Sigmoid colon (tissue), 7 donors: ENCODE results near the gene MICAL2. TPM values are rescaled to one million over a fixed set of nuclear protein-coding genes. Genes with fewer than 3 reads are reported as not detected.

Source experiments
- DNase-seq: peaks from one replicate; pipeline ENCODE4 v3.0.0-alpha.2; 2019
- H3K27ac ChIP-seq, 4 donors: fragments of 200-600 bp; sonication (generic); one replicate each; pipeline ENCODE4 v1.5.1; 2016 to 2019; ENCODE audit warnings: mild to moderate bottlenecking in 1 of 4
- H3K27me3 ChIP-seq, 3 donors: fragments of 200-600 bp; sonication (generic); one replicate each; pipeline ENCODE4 v1.5.1; 2019; ENCODE audit warnings: mild to moderate bottlenecking in 1 of 3
- H3K36me3 ChIP-seq, 4 donors: fragments of 200-600 bp; sonication (generic); one replicate each; pipeline ENCODE4 v1.5.1; 2016 to 2019
- H3K4me1 ChIP-seq, 4 donors: fragments of 200-600 bp; sonication (generic); one replicate each; pipeline ENCODE4 v1.5.1; 2017 to 2019
- H3K4me3 ChIP-seq, 4 donors: fragments of 200-600 bp; sonication (generic); one replicate each; pipeline ENCODE4 v1.5.1; 2017 to 2019; ENCODE audit warnings: mild to moderate bottlenecking in 2 of 4, moderate library complexity in 1 of 4
- H3K9me3 ChIP-seq, 4 donors: fragments of 200-600 bp in 3 of 4; sonication (generic) in 3 of 4; one replicate each; pipeline versions ENCODE4 v1.5.1 to v1.6.1; 2013 to 2019
- EP300 ChIP-seq, 4 donors: sonication (generic); formaldehyde crosslinking; IDR thresholded peaks; one replicate each; pipeline ENCODE4 v1.6.1; 2017; ENCODE audit warnings: antibody characterized with exemption in 4 of 4
- POLR2A ChIP-seq, 2 donors: fragments of 450-650 bp; IDR thresholded peaks; one replicate each; pipeline ENCODE4 v1.6.1; 2016; ENCODE audit warnings: antibody characterized with exemption in 2 of 2, mild to moderate bottlenecking in 2 of 2, moderate library complexity in 2 of 2
- POLR2AphosphoS5 ChIP-seq, 4 donors: sonication (generic); formaldehyde crosslinking; IDR thresholded peaks; one replicate each; pipeline ENCODE4 v1.6.1; 2017; ENCODE audit warnings: antibody characterized with exemption in 4 of 4
- WGBS, 2 donors: extraction: QIAGEN DNeasy Blood & Tissue Kit; methylation state at CpG; one replicate each; pipeline ENCODE4 v1.1.7; 2013; 5-methylcytosine and 5-hydroxymethylcytosine counted together
- intact Hi-C: fragments of 100-400 bp; cut with DNase I; formaldehyde crosslinking; loops from one replicate; pipeline ENCODE4 v1.15.1; 2023
- polyA plus RNA-seq, 3 donors: library from polyadenylated mRNA; stranded (reverse); fragments of 200-250 nt; gene quantifications; one replicate each; pipeline ENCODE4 v1.2.3, GENCODE V29; 2013
- total RNA-seq, 4 donors: library from RNA; depleted of rRNA; stranded (reverse); fragments of >200 nt; gene quantifications; one replicate each; pipeline ENCODE4 v1.1.0, GENCODE V29; 2016
- TF ChIP-seq, protein P1 (sequence below), 4 experiments: fragments of 450-650 bp in 3 of 4; fragments of 200-600 bp in 1 of 4; IDR thresholded peaks; one replicate each; pipeline ENCODE4 v1.5.1; 2016 to 2019; ENCODE audit warnings: antibody characterized with exemption in 4 of 4, mild to moderate bottlenecking in 3 of 4, moderate library complexity in 2 of 4
- donor health status: healthy with polysubstance abuse.
- donor health status: Bipolar disorder and iron deficiency.
- donor health status: healthy.

MICAL2 gene
- total and polyA plus RNA-seq, 7 donors = 36.6 to 145 (median 115) TPM

DNA sequence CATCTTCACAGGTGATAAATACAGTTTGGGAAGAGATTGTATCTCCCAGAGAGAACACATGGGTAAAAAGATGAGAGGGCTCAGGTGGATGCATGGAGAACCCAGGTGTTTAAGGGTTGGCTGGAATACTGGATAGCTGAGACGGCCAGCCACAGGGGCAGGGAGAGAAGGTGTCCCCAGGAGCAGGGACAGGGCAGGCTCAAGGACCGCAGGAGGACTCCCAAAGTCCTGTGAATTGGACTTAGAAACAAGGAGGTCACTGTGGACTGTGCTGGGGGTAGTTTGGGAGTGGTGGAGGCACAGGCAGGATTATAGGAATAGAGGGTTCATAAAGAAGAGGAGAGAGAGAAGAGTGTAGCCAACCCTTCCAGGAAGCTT is 163.2 kb downstream of the MICAL2 start:
- WGBS, 2 donors = 93 to 94% methylated on average over 2 of the region's 2 CpGs
- no peak overlapping the region for H3K27ac ChIP-seq
- peaks cover 0 to 24% (median 20%) of the 10 kb centered on the region in 4 donors for H3K4me1 ChIP-seq
- intact Hi-C loops = no loop called here
- H3K36me3 ChIP-seq = no peaks in the 10 kb centered on the region
- H3K4me3 ChIP-seq = no peak overlapping the region
- TF ChIP-seq POLR2AphosphoS5 (IDR thresholded peaks at IDR 0.05) = no peak
- TF ChIP-seq EP300 (IDR thresholded peaks at IDR 0.05) = no peak
- no peak for TF ChIP-seq POLR2A (IDR thresholded peaks at IDR 0.05)
- TF ChIP-seq, protein P1, sequence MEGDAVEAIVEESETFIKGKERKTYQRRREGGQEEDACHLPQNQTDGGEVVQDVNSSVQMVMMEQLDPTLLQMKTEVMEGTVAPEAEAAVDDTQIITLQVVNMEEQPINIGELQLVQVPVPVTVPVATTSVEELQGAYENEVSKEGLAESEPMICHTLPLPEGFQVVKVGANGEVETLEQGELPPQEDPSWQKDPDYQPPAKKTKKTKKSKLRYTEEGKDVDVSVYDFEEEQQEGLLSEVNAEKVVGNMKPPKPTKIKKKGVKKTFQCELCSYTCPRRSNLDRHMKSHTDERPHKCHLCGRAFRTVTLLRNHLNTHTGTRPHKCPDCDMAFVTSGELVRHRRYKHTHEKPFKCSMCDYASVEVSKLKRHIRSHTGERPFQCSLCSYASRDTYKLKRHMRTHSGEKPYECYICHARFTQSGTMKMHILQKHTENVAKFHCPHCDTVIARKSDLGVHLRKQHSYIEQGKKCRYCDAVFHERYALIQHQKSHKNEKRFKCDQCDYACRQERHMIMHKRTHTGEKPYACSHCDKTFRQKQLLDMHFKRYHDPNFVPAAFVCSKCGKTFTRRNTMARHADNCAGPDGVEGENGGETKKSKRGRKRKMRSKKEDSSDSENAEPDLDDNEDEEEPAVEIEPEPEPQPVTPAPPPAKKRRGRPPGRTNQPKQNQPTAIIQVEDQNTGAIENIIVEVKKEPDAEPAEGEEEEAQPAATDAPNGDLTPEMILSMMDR (IDR thresholded peaks at IDR 0.05) = no peak
- peak; percentile 6 for DNase-seq
- no peaks in the 10 kb centered on the region for H3K9me3 ChIP-seq
- no peaks in the 10 kb centered on the region for H3K27me3 ChIP-seq

DNA sequence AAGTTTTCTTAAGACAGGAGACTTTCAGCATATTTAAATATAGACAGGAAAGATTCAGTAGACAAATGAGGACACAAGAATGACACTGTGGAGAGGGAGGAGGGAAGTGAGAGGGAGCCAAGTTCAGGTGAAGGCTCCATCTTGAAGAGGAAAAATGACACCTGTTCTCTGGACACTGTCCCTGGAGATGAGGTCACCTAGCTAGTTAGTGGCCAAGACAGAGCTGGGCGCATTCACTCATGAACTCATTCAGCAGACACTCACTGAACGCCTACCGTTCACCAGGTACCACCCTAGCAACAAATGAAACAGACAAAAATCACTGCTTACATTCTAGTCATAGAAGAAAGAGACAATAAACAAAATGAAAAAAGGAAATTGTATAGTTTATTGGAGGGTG is 163.7 kb downstream of the MICAL2 start:
- peak; percentile 21 for DNase-seq
- intact Hi-C loops = no loop called here
- WGBS, 2 donors = 92 to 93% methylated on average over 3 of the region's 3 CpGs

DNA sequence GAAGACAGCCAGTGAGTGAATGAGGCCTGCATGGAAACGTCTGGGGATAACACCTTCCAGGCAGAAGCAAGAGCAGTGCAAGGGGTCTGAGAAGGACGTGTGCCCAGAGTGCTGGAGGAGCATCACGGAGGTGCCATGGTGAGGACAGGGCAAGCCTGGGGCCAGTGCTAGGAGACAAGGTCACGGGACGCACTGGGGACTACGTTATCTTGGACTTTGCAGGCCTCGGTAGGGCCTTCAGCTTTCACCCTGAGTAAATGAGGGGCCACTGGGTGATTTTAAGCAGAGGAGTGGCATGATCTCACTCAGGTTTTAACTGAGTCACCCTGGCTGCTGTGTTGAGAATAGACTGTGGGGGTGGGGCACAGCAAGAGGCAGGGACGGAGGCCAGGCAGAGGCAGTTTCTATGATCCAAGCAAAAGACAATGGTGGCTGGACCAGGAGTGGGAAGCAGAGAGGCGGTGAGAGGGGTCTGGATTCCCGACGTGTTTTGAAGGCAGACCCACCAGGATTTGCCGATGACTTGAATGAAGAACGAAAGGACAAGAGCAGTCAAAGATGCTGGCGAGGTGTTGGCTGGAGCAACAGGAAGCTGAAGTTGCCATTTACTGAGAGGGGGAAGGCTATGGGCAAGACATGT is 164.3 kb downstream of the MICAL2 start:
- 94 to 96% methylated on average over 14 of the region's 14 CpGs for WGBS, 2 donors
- no peaks in the 10 kb centered on the region for H3K27me3 ChIP-seq
- H3K27ac ChIP-seq = no peak overlapping the region
- no peak overlapping the region for H3K4me3 ChIP-seq
- no peaks in the 10 kb centered on the region for H3K36me3 ChIP-seq
- H3K9me3 ChIP-seq = no peaks in the 10 kb centered on the region
- H3K4me1 ChIP-seq = peaks cover 0 to 14% (median 9%) of the 10 kb centered on the region in 4 donors
- intact Hi-C loops = no loop called here
- peak; percentile 44 for DNase-seq
- TF ChIP-seq EP300 (IDR thresholded peaks at IDR 0.05) (no peak), POLR2A (IDR thresholded peaks at IDR 0.05) (no peak), POLR2AphosphoS5 (IDR thresholded peaks at IDR 0.05) (no peak)
- TF ChIP-seq, protein P1 (IDR thresholded peaks at IDR 0.05) = no peak

More for the DNA sequence above, 163.7 kb downstream of the MICAL2 start:
- Histone ChIP-seq H3K36me3 (no peaks in the 10 kb centered on the region), H3K27me3 (no peaks in the 10 kb centered on the region), H3K4me1 (peaks cover 0 to 20% (median 15%) of the 10 kb centered on the region in 4 donors), H3K9me3 (no peaks in the 10 kb centered on the region), H3K4me3 (no peak overlapping the region), H3K27ac (no peak overlapping the region)
- TF ChIP-seq POLR2A (IDR thresholded peaks at IDR 0.05) (no peak), POLR2AphosphoS5 (IDR thresholded peaks at IDR 0.05) (no peak)
- TF ChIP-seq, protein P1 (IDR thresholded peaks at IDR 0.05) = no peak

DNA sequence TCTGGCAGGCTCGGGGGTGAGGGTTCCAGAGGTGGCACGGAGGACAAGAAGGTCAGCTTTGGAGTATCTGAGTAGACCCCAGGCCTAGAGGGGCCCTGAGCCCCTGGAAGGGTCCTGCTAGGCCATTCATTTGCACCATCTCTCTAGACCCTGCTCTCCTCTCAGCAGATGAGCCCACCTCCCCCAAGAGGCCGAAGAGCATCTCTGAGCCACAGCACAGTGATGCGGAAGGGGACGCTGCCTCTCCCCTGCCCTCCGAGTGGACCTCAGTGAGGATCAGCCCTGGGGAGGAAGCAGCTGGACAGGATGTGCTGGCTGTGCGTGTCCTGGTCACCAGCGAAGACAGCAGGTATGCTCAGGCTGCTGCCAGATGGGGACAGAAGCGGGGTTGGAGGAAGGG is 165.4 kb downstream of the MICAL2 start:
- no peak overlapping the region for H3K4me3 ChIP-seq
- no peak overlapping the region for H3K27ac ChIP-seq
- peaks cover 0 to 13% (median 2%) of the 10 kb centered on the region in 4 donors for H3K4me1 ChIP-seq
- TF ChIP-seq POLR2AphosphoS5 (IDR thresholded peaks at IDR 0.05) = no peak
- TF ChIP-seq EP300 (IDR thresholded peaks at IDR 0.05) = no peak
- TF ChIP-seq POLR2A (IDR thresholded peaks at IDR 0.05) = no peak
- no peaks in the 10 kb centered on the region for H3K27me3 ChIP-seq
- no peaks in the 10 kb centered on the region for H3K36me3 ChIP-seq
- intact Hi-C loops = no loop called here
- peak; percentile 56 for DNase-seq
- no peaks in the 10 kb centered on the region for H3K9me3 ChIP-seq
- 92% methylated on average over 9 of the region's 9 CpGs for WGBS, 2 donors

DNA sequence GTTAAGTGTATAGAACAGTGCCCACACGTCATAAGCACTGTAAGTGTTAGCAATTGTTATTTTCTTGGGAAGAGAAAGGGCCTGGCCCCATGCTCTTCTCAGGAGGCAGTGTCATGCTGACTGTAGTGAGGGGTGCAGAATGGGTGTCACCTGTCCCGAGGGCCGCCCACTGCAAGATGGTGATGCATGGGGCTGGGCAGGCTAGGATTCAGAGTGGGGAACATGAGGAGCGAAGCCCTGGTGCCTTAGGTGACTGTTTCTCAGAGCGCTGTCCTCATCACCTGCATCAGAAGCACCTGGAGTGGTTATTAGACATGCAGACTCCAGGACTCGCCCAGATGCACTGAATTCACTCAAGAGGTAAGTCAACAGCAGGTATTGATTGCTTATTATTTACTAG is 166.0 kb downstream of the MICAL2 start:
- WGBS, 2 donors = 92 to 93% methylated on average over 6 of the region's 6 CpGs
- no peak for TF ChIP-seq POLR2AphosphoS5 (IDR thresholded peaks at IDR 0.05)
- TF ChIP-seq, protein P1 (IDR thresholded peaks at IDR 0.05) = no peak
- no peak for TF ChIP-seq POLR2A (IDR thresholded peaks at IDR 0.05)
- no peak for TF ChIP-seq EP300 (IDR thresholded peaks at IDR 0.05)
- intact Hi-C loops = no loop called here
- H3K36me3 ChIP-seq = no peaks in the 10 kb centered on the region
- H3K9me3 ChIP-seq = no peaks in the 10 kb centered on the region
- peak; percentile 35 for DNase-seq
- no peaks in the 10 kb centered on the region for H3K27me3 ChIP-seq
- no peak overlapping the region for H3K4me3 ChIP-seq
- peaks cover 0 to 14% (median 3%) of the 10 kb centered on the region in 4 donors for H3K4me1 ChIP-seq
- H3K27ac ChIP-seq = no peak overlapping the region
